ENCODE results near the gene MAML2. TPM values are rescaled to one million over a fixed set of nuclear protein-coding genes. Genes with fewer than 3 reads are reported as not detected.

MAML2 gene
- total and polyA plus RNA-seq, 2 experiments from 2014 or later, result 2.0 to 7.1 TPM

GRCh38 chr11:96284917-96285316, 58.1 kb downstream of the MAML2 start:
- Histone ChIP-seq H3K79me2 (replicated peaks; ENCODE audit: insufficient read depth) (peaks cover 4% of the 10 kb centered on the region; the same call in 1 of the 2 replicates), H2AFZ (no peak overlapping the region), H3K27me3 (ENCODE audit: insufficient read depth) (no peaks in the 10 kb centered on the region), H3K4me1 (ENCODE audit: insufficient read depth) (peaks cover 14% of the 10 kb centered on the region), H3K4me2 (no peak overlapping the region), H3K27ac (ENCODE audit: low read depth) (no peak overlapping the region), H3K9me2 (ENCODE audit: insufficient read depth) (no peaks in the 10 kb centered on the region), H3K36me3 (ENCODE audit: insufficient read depth) (no peaks in the 10 kb centered on the region), H3F3A (replicated peaks; ENCODE audit: low read depth) (no peaks in the 10 kb centered on the region), H4K20me1 (replicated peaks; ENCODE audit: insufficient read depth) (no peaks in the 10 kb centered on the region), H3K4me3 (no peak overlapping the region)
- Mint-ChIP-seq H3K27me3 (ENCODE audit: insufficient read depth, low read depth, poor library complexity) (no peaks in the 10 kb centered on the region), H3K27ac (no peak overlapping the region), H3K36me3 (ENCODE audit: low read depth) (no peaks in the 10 kb centered on the region), H3K9me3 (peaks cover 3% of the 10 kb centered on the region; the same call in 2 of the 3 replicates), H3K4me3 (no peak overlapping the region), H3K4me1 (peaks cover 16% of the 10 kb centered on the region)
- TF ChIP-seq EZH2 (IDR thresholded peaks at IDR 0.05; ENCODE audit: low read depth, unreplicated experiment), result no peak
- no peak for TF ChIP-seq ZNF462 (CRISPR knock-in tag; IDR thresholded peaks at IDR 0.05)
- no peak for TF ChIP-seq STAT1 (IDR thresholded peaks at IDR 0.05; ENCODE audit: unreplicated experiment)
- no peak for TF ChIP-seq ZNF331 (CRISPR knock-in tag; IDR thresholded peaks at IDR 0.05; ENCODE audit: low read depth)
- TF ChIP-seq ZNF114 (CRISPR knock-in tag; IDR thresholded peaks at IDR 0.05), result no peak
- TF ChIP-seq CTCF (conservative IDR thresholded peaks at IDR 0.05; ENCODE audit: low read depth in 2 of 2), result no peak
- no peak for TF ChIP-seq EZH2phosphoT487 (IDR thresholded peaks at IDR 0.05; ENCODE audit: unreplicated experiment)
- TF ChIP-seq NANOG (IDR thresholded peaks at IDR 0.05; ENCODE audit: borderline replicate concordance), result no peak
- no peak for ATAC-seq
- DNase-seq (ENCODE audit: low spot score), result no peak

Data from GM23338 (cell line).